GM12801 (cell line): ENCODE data around the gene DCAF5.

ENCODE experiments used
- TF ChIP-seq, protein P1 (sequence below): IDR thresholded peaks from one replicate; pipeline ENCODE4 v1.5.1; 2011; ENCODE audit warnings: control low read depth; ENCODE audit not compliant: insufficient read length; ENCODE audit errors: extremely low read depth

Gene DCAF5

GRCh38 chr14:69175130-69175529, 22.2 kb upstream of the DCAF5 start:
- TF ChIP-seq, protein P1, sequence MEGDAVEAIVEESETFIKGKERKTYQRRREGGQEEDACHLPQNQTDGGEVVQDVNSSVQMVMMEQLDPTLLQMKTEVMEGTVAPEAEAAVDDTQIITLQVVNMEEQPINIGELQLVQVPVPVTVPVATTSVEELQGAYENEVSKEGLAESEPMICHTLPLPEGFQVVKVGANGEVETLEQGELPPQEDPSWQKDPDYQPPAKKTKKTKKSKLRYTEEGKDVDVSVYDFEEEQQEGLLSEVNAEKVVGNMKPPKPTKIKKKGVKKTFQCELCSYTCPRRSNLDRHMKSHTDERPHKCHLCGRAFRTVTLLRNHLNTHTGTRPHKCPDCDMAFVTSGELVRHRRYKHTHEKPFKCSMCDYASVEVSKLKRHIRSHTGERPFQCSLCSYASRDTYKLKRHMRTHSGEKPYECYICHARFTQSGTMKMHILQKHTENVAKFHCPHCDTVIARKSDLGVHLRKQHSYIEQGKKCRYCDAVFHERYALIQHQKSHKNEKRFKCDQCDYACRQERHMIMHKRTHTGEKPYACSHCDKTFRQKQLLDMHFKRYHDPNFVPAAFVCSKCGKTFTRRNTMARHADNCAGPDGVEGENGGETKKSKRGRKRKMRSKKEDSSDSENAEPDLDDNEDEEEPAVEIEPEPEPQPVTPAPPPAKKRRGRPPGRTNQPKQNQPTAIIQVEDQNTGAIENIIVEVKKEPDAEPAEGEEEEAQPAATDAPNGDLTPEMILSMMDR = no peak

DNA sequence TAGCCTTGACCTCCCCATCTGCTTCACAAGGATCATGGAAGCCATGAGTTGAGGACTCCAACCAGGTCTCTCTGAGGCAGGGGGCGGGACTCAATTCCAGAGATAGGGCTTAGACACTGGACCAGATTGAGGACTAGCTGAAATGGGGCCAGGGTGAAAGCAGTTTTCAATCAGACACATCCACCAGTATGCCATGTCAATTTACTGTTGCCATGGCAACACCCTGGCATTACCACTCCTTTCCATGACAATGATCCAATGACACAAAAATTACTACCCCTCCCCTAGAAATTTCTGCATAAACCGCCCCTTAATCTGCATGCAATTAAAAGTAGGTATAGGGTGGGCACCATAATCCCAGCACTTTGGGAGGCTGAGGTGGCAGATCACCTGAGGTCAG, 18.6 kb upstream of the DCAF5 start:
- TF ChIP-seq, protein P1 = no peak

- TF ChIP-seq, protein P1 = no peak
These were observed 17.9 kb upstream of the DCAF5 start for GRCh38 chr14:69170839-69171238.

DNA sequence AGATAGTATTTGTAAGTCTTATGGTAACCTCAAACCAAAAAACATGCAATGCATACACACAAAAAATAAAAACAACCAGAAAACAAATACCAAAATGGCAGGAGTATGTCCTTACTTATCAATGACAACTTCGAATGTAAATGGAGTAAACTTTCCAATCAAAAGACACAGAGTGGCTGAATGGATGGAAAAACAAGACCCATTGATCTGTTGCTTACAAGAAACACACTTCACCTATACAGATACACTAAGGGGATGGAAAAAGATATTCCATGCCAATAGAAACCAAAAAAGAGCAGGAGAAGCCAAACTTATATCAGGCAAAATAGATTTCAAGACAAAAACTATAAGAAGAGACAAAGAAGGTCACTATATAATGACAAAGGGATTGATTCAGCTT, 8.7 kb upstream of the DCAF5 start:
- TF ChIP-seq, protein P1 = no peak

GRCh38 chr14:69156224-69156623, 3.3 kb upstream of the DCAF5 start:
- TF ChIP-seq, protein P1 = no peak

- TF ChIP-seq, protein P1 = no peak
These were observed 1.9 kb upstream of the DCAF5 start for GRCh38 chr14:69154779-69155178.

DNA sequence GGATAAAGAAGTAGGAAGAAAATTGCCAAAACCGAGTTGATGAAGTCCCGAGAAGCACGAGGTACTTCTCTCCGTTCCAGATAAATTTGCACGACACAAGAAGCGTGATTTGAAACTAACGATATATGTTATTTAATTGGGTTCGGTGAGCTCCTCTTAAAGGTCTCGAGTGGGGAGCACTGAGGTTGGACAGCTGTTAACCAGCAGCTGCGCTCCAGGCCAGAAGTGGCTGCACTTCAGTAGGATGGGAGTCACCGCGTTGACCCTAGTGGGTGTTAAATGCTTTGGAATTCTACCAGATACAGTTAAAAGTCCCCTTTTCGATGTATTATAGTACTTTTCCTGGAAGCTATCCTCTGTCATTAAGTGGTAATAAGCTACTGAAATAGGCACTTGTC, 953 bp upstream of the DCAF5 start:
- TF ChIP-seq, protein P1 = no peak
